Brain pericyte (primary cell): Measurements from ENCODE around the gene ZNF723.
"Not testable (repeated sequence)": the region's sequence is repeated elsewhere in the genome, so short reads cannot be mapped to it uniquely, and the experiment has no call there.

Experiments used
- DNase-seq: peaks from one replicate; pipeline ENCODE4 v3.0.0-alpha.2; 2012; ENCODE audit warnings: low read depth, low spot score

The ZNF723 gene

DNA sequence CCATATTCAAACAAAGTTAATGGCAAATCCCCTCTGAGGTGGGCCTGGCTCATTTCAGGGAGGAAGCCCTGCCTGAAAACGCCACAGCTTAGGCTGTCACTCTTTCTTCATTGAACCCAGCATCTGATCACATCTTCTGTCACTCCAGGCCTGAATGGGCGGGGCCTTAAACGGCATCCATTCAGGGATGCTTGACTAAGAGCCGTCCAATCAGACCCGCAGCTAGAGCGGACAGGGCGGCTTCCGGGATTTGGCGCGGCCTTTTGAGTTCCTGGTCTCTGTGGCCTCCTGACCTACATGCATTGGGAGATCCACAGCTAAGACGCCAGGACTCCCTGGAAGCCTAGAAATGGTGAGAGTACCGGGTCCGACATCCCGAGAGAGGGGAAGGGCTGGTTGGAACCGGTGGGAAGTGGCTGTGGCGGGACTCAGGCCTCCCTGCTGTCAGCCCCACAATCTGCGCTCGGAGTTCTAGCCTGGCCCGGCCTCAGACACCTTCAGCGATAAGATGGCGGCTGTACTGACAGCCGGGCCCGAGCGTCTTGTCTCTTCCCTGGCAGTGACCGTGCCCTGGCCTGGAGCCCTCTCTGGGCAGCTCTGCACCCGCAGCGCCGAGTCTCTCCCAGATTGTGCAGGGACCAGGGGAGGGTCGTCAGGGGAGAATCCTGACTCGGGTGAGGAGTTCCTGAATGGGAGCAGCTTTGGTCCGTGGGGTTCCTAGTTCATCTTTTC is at the start of gene ZNF723:
Gene ZNF723 (plus strand): TSS at position 261 of the 732 bp plus-strand sequence. CDS start 89 bp downstream, at position 350.
- no peak for DNase-seq

DNA sequence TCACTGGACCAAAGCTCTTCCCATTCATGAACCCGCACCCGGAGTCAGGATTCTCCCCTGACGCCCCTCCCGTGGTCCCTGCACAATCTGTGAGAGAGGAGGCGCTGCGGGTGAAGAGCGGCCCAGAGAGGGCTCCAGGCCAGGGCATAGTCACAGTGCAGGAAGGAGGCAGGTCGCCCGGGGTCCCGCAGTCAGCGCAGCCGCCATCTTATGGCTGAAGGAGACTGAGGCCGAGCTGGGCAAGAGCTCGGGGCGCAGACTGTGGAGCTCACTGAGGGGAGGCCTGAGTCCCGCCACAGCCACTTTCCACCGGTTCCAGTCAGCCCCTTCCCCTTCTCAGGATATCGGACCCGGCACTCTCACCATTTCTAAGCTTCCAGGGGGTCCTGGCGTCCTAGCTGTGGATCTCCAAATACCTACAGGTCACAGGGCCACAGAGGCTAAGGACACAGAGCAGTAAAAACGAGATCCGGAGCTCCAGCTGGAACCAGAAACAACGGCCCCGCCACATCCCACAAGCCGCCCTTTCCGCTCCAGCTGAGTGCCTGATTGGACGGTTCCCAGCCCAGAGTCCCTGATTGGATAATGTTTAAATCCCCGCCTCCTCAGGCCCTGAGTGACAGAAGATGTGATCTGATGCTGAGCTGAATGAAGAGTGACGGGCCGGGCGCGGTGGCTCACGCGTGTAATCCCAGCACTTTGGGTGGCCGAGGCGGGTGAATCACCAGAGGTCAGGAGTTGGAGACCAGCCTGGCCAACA is 48.3 kb upstream of the ZNF723 start, which contains the start of gene ZNF99:
Gene ZNF99 (minus strand): TSS at position 501 of the 760 bp plus-strand sequence. CDS start 135 bp downstream, at position 366.
- DNase-seq, result no peak

DNA sequence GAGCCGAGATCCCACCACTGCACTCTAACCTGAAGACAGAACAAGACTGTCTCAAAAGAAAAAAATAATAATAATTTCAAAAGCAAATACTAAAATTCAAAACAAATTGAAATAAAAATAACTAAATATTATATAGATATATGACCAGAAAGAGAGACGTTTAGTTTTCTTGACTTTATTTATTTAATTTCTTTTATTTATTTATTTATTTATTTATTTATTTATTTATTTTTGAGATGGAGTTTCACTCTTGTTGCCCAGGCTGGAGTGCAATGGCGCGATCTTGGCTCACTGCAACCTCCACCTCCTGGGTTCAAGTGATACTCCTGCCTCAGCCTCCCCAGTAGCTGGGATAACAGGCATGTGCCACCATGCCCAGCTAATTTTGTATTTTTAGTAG is 39.2 kb upstream of the ZNF723 start:
- not testable (repeated sequence) for DNase-seq

DNA sequence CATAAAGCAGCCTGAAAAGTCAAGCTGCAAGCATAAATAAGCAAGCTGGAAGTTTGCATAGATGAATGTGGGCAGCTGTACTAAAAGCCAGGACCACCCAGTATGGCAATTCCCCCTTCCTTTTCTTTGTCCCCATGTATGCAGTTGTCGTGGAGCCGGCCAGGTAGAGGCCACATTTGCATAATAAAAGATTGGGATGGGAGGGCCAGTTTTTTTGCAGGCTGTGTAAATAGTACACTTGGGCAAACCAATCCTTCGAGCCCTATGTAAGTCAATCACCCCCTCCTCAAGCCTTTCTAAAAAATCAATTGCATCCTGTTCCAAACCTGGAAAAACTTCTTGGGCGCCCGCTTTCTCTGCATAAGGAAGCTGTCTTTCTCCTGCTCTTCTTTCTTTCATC is 35.1 kb upstream of the ZNF723 start:
- DNase-seq, result no peak

DNA sequence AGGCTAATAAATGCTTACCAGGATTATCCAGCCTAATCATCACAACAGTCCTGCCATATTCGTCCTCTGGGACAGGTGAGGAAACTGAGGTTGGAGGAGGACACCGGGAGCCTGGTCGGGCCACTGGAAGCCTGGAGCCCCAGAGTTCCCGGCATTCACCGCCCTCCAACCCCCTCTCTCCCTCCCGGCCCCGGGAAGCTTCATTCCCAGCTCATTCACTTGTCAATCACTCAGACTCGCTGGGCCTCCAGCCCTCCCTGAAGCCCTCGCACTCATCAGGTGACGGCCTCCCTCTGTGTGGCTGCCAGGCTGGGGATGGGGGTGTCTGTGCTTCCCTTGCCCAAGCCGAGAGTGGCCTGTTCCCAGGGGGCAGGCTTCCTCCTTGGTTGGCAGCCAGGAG is 25.7 kb upstream of the ZNF723 start:
- DNase-seq, result no peak

DNA sequence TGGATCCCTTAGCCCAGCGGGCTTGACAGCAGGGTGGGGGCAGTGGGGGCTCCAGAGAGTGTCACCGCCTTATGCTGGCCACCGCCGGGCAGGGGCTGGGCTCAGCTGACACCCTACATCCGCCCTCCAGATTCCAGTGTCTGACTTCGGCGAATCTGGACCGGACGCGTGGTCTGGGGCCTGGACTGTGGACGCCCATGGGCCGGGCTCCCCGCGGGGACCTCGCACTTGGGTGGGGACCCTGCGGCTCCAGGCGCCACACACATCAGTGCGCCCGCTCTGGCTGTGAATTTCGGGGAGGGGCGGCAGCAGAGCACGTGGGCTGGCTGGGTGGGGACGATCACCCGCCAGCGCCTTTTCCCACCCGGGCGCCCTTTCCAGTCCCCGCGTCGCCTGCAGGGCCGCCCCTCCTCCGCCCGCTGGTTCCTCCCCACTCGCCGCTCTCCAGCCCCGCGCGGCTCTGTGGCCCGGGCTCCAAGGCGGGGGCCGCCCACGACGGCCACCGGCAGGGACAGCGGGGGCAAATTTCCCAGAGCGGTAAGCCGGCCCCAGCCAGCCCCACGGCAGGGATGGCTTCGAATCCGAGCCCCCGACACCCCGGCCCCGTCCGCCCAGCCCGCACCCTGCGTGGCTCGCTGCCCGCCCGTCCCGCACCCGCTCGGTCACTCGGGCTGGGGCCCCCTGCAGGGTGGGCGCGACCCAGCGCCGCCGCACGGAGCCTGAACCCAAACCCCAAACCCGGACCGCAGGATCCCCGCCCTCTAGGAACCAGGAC is 24.8 kb upstream of the ZNF723 start:
- DNase-seq, result no peak

DNA sequence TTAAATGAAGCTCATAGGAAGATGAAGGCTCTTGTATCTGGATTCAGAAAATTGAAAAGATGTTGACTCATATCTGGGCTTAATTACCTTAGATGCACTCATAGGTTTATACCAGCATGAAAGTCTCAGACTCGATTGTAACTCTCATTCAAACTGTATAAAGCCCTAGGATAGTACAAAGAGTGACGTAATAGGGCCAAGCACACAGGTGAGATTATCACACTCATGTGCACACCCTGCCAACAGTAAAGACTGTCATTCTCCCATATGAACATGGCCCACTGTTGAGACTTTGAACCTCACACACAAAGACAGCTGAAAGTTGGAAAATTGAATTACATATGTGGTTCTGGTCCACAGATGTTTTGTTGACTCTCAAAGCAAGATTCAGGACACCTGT is 18.0 kb upstream of the ZNF723 start:
- no peak for DNase-seq

DNA sequence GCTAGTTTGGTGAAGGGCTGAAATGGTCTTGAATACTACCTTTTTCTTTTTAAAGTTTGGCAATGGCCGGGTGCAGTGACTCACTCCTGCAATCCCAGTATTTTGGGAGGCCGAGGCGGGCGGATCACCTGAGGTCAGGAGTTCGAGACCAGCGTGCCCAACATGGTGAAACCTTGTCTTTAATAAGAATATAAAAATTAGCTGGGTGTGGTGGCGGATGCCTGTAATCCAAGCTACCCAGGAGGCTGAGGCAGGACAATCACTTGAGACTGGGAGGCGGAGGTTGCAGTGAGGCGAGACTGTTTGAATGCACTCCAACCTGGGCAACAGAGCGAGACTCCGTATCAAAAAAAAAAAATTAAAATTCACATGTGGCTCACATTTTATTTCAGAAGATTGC is 880 bp upstream of the ZNF723 start:
- no peak for DNase-seq

DNA sequence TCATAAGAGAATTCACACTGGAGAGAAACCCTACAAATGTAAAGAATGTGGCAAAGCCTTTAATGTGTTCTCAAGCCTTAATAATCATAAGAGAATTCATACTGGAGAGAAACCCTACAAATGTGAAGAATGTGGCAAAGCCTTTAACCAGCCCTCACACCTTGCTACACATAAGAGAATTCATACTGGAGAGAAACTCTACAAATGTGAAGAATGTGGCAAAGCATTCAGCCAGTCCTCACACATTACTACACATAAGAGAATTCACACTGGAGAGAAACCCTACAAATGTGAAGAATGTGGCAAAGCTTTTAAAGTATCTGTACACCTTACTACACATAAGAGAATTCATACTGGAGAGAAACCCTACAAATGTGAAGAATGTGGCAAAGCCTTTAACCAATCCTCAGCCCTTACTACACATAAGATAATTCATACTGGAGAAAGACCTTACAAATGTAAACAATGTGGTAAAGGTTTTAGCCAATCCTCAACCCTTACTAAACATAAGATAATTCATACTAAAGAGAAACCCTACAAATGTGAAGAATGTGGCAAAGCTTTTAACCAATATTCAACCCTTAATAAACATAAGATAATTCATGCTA is 25.7 kb downstream of the ZNF723 start:
- DNase-seq, result not testable (repeated sequence)

DNA sequence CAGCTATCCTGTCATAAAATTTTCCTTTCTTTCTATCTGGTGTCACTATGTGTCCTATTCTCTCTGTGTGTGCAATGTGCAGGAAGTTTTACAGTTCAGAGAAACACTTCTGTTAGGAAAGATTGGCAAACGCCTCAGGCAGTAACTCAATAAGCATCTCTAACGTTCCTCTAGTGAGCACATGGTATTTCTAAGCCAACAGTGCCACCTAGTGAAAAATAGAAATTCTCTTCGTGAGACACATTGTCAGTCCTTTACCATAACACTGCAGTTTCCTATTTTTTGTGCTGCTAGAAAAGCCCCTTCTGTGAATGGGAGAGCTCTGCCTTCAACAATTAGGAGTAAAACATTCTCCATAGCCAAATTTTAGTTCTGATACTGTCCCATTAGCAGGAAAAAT is 50.7 kb downstream of the ZNF723 start:
- DNase-seq, result no peak

DNA sequence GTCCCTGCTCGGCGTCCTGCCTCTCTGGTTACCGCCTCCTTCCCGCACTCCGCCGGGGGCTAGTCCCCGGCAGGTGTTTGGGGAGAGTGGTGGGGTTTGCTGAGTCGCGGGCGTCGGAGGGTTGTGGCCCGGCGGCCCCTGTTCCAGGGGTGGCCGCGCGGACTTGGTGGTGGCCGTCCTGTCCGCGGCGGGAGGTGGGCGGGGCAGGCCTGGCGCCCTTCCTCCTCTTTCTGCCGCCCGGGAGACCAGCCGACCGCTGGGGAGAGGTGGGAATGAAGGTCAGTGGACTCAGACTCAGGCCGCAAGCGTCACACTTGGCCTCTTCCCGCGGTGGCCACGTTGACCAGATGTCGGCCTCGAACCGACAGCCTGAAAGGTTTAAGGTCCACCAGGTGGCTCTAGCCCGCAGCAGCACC is 61.8 kb downstream of the ZNF723 start:
- no peak for DNase-seq

DNA sequence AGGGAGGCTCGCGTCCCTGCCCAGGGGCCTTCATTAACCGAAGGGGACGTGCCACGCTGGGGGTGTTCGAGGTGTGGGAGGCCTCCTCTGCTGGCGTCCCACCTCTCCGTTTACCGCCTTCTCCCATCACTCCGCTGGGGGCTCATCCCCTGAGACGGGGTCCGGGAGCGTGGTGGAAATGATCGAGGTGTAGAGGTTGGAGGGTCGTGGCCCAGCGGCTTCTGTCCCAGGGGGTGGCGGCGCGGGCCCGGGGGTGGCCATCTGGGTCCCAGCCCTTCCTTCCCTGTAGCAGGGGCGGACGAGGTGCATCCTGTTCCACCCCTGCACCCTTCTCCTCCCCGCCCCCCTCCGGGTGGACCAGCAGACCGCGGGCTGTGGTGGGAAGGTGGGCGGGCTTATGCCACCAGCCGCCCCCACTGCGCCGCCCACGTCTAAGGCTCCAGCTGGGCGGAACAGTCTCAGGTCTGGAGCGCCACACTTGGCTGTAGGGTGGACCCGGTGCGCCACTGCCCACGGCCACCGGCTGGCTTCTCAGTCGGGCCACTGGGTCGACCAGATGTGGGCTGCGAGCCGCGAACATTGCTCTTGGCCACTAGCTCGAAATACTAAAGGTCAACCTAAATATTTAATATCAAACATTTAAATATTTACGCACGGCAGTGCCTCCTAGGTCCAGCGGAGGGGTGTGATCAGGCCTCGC is 69.5 kb downstream of the ZNF723 start:
- no peak for DNase-seq
